GM12878 (cell line): ENCODE measurements around the gene TOX4. TPM values are rescaled to one million over a fixed set of nuclear protein-coding genes. Genes with fewer than 3 reads are reported as not detected.
A peak's percentile ranks its signal among the peaks of the same experiment; 100 is the strongest.

ENCODE experiments used
- ATAC-seq: fragments of 200-7000 bp; cut with Tn5 transposase; 3 replicates; pipeline ENCODE4 v1.9.1; 2020; ENCODE audit warnings: mild to moderate bottlenecking, moderate library complexity
- Bru-seq: library from RNA; stranded (reverse); fragments of 400-500 nt; gene quantifications from one replicate; lab custom pipeline; 2021; lab: Mats Ljungman, UMichigan
- BruChase-seq, 2 experiments: library from RNA; stranded (reverse); fragments of 400-500 nt; gene quantifications; one replicate each; lab custom pipeline; 2021; lab: Mats Ljungman, UMichigan
- BruUV-seq: library from RNA; stranded (reverse); fragments of 400-500 nt; replicated peaks from 2 replicates; lab custom pipeline; 2021; lab: Mats Ljungman, UMichigan
- CTCF ChIA-PET: fragments of 300-600 bp; sonication (Branson Sonifier 250); formaldehyde crosslinking; extraction: SDS; loops from one replicate; lab custom pipeline; 2021; ENCODE audit warnings: inconsistent platforms; lab: Yijun Ruan, JAX
- POLR2A ChIA-PET: fragments of 350-600 bp; formaldehyde crosslinking; extraction: SDS; loops from one replicate; lab custom pipeline; 2021; ENCODE audit warnings: inconsistent platforms; lab: Charles Lee
- RAD21 ChIA-PET: fragments of 300-600 bp; sonication (Branson Sonifier 250); formaldehyde crosslinking; loops from one replicate; lab custom pipeline; 2023; ENCODE audit warnings: antibody characterized with exemption; ENCODE audit not compliant: unreplicated experiment; lab: Charles Lee
- SMC1A ChIA-PET: fragments of 300-600 bp; sonication (Branson Sonifier 250); formaldehyde crosslinking; loops from one replicate; lab custom pipeline; 2023; ENCODE audit not compliant: unreplicated experiment, uncharacterized antibody; lab: Charles Lee
- DNase-seq: peaks from one replicate; pipeline ENCODE4 v3.0.0-alpha.2; 2011; ENCODE audit warnings: low read depth, low spot score
- FAIRE-seq: peaks from 3 replicates; lab custom pipeline; 2011; peaks lifted over from hg19 to GRCh38; lab: Jason Lieb, UNC
- H2AFZ ChIP-seq: 2 replicates; pipeline ENCODE4 v1.6.0; 2011; ENCODE audit warnings: low read depth, low read length, control low read depth; ENCODE audit not compliant: control insufficient read depth
- H3K27ac ChIP-seq: 2 replicates; pipeline ENCODE4 v1.5.1; 2011; ENCODE audit warnings: control low read depth; ENCODE audit not compliant: control insufficient read depth, insufficient read depth
- H3K27me3 ChIP-seq, 2 experiments: replicated peaks in 1 of 2; 2 replicates each; pipeline versions ENCODE4 v1.6.0 to v1.6.1; 2011; ENCODE audit warnings: low read length in 1 of 2; ENCODE audit not compliant: control insufficient read depth in 2 of 2, insufficient read depth in 2 of 2
- H3K36me3 ChIP-seq, 2 experiments: 2 replicates each; pipeline ENCODE4 v1.5.1; 2011; ENCODE audit warnings: low read length in 1 of 2; ENCODE audit not compliant: control insufficient read depth in 2 of 2, insufficient read depth in 2 of 2
- H3K4me1 ChIP-seq: 2 replicates; pipeline ENCODE4 v1.6.1; 2011; ENCODE audit warnings: mild to moderate bottlenecking, low read length, moderate library complexity, mixed read lengths; ENCODE audit not compliant: control insufficient read depth, insufficient read depth
- H3K4me2 ChIP-seq: 2 replicates; pipeline ENCODE4 v1.6.0; 2011; ENCODE audit warnings: control low read depth; ENCODE audit not compliant: control insufficient read depth, insufficient read depth
- H3K4me3 ChIP-seq: fragments of 200-600 bp; sonication (generic); 2 replicates; pipeline ENCODE4 v1.5.1; 2016
- H3K79me2 ChIP-seq: 2 replicates; pipeline ENCODE4 v1.6.0; 2011; ENCODE audit warnings: low read length; ENCODE audit not compliant: control insufficient read depth, insufficient read depth
- H3K9ac ChIP-seq: 2 replicates; pipeline ENCODE4 v1.8.0; 2011; ENCODE audit warnings: low read length, control low read depth, mixed read lengths; ENCODE audit not compliant: control insufficient read depth, insufficient read depth
- H3K9me3 ChIP-seq: replicated peaks from 3 replicates; pipeline ENCODE4 v1.5.1; 2011; ENCODE audit warnings: mild to moderate bottlenecking, low read length; ENCODE audit not compliant: control insufficient read depth, insufficient read depth
- H4K20me1 ChIP-seq: 2 replicates; pipeline ENCODE4 v1.6.0; 2011; ENCODE audit not compliant: control insufficient read depth, insufficient read depth
- ATF7 ChIP-seq: fragments of 450-650 bp; IDR thresholded peaks from 2 replicates; pipeline ENCODE4 v1.6.1; 2016; ENCODE audit warnings: low read depth, mild to moderate bottlenecking
- FOS ChIP-seq: IDR thresholded peaks from 3 replicates; pipeline ENCODE4 v1.6.1; 2011; ENCODE audit warnings: borderline replicate concordance; ENCODE audit not compliant: insufficient read length; ENCODE audit errors: extremely low read depth
- IKZF2 ChIP-seq, 2 experiments: fragments of 450-650 bp; IDR thresholded peaks; 2 replicates each; pipeline ENCODE4 v1.6.1; 2017; ENCODE audit warnings: mild to moderate bottlenecking in 2 of 2, moderate library complexity in 2 of 2
- IRF4 ChIP-seq: IDR thresholded peaks from 2 replicates; pipeline ENCODE4 v1.6.1; 2011; ENCODE audit warnings: low read depth, low read length
- MTA2 ChIP-seq: fragments of 450-650 bp; IDR thresholded peaks from 2 replicates; pipeline ENCODE4 v1.6.1; 2016; ENCODE audit warnings: low read depth, mild to moderate bottlenecking, moderate library complexity
- NFYA ChIP-seq: IDR thresholded peaks from 2 replicates; pipeline ENCODE4 v1.6.1; 2011; ENCODE audit warnings: low read depth, mild to moderate bottlenecking, low read length, improper control_type of control experiment, borderline replicate concordance
- POLR2AphosphoS5 ChIP-seq: IDR thresholded peaks from 2 replicates; pipeline ENCODE4 v1.6.1; 2011; ENCODE audit warnings: mild to moderate bottlenecking, low read length, inconsistent platforms
- SMAD1 ChIP-seq: fragments of 450-650 bp; IDR thresholded peaks from 2 replicates; pipeline ENCODE4 v1.6.1; 2018; ENCODE audit warnings: mild to moderate bottlenecking, low read depth; ENCODE audit not compliant: partially characterized antibody
- TAF1 ChIP-seq: IDR thresholded peaks from 2 replicates; pipeline ENCODE4 v1.6.1; 2011; ENCODE audit warnings: mild to moderate bottlenecking, low read depth, low read length, borderline replicate concordance
- TARDBP ChIP-seq: IDR thresholded peaks from 2 replicates; pipeline ENCODE4 v1.6.1; 2016; ENCODE audit warnings: borderline replicate concordance
- ZNF217 ChIP-seq: fragments of 450-650 bp; IDR thresholded peaks from 2 replicates; pipeline ENCODE4 v1.6.1; 2017; ENCODE audit warnings: antibody characterized with exemption, mild to moderate bottlenecking
- whole genome bisulfite sequencing: methylation state at CpG from one replicate; pipeline ENCODE4 v1.1.6; 2016; ENCODE audit warnings: low lambda C conversion rate; ENCODE audit not compliant: insufficient replicate concordance, insufficient coverage; ENCODE audit errors: missing lambda C conversion rate; 5-methylcytosine and 5-hydroxymethylcytosine counted together
- in situ Hi-C: fragments of 300-500 bp; cut with MboI; formaldehyde crosslinking; loops from 9 replicates; pipeline ENCODE4 v1.14.3; 2018; ENCODE audit warnings: mixed read lengths
- intact Hi-C: fragments of 100-400 bp; cut with micrococcal nuclease; formaldehyde crosslinking; loops from one replicate; pipeline ENCODE4 v1.14.2; 2022; ENCODE audit not compliant: unreplicated experiment
- long read RNA-seq, 2 experiments: library from polyadenylated mRNA; unstranded; transcript quantifications; one replicate each; pipeline ENCODE4 v2.0.0, GENCODE V29; 2019 to 2020
- polyA minus RNA-seq, 3 experiments: library from RNA; depleted of rRNA, polyadenylated mRNA; stranded (reverse); fragments of >200 nt; gene quantifications; 2 replicates each; pipeline ENCODE4 v1.2.3, GENCODE V29; 2011
- polyA plus RNA-seq, 11 experiments: library from polyadenylated mRNA; depleted of rRNA in 4 of 11; unstranded in 6 of 11; stranded (reverse) in 5 of 11; fragments of >200 nt; fragmentation: Nextera tagmentation in 4 of 11; fragmentation: Illumina TruSeq in 1 of 11; extraction: Ambion mirVana in 4 of 11; extraction: Trizol in 1 of 11; gene quantifications; 1 replicate in 1 of 11; 2 replicates in 10 of 11; pipeline versions ENCODE4 v1.2.1 to v1.2.3, GENCODE V29; 2011 to 2016; ENCODE audit warnings: inconsistent platforms in 2 of 11, missing spikeins in 2 of 11, low read depth in 1 of 11
- total RNA-seq, 4 experiments: library from RNA; depleted of rRNA in 3 of 4; stranded (reverse); fragments of >200 nt in 3 of 4; fragmentation: Illumina TruSeq in 1 of 4; extraction: Trizol in 1 of 4; gene quantifications; 2 replicates each; pipeline versions ENCODE4 v1.2.1 to v1.2.3, GENCODE V29; 2013 to 2021
- TF ChIP-seq, protein P1 (sequence below): fragments of 450-650 bp; IDR thresholded peaks from 2 replicates; pipeline ENCODE4 v1.6.1; 2017; ENCODE audit warnings: low read depth, mild to moderate bottlenecking, moderate library complexity
- TF ChIP-seq, protein P2 (sequence below): fragments of 450-650 bp; IDR thresholded peaks from 2 replicates; pipeline ENCODE4 v1.6.1; 2016; ENCODE audit warnings: mild to moderate bottlenecking

The TOX4 gene
- total RNA-seq (2013; cell fraction: nucleolus; rRNA removed), result 49.4 and 57.4 TPM in 2 replicates
- total RNA-seq (2014; rRNA removed) (17.1 and 18.4 TPM in 2 replicates), total RNA-seq (2014; rRNA removed; fragmentation: Illumina TruSeq; extraction: Trizol) (26.0 and 27.4 TPM in 2 replicates), total RNA-seq (2021) (53.8 and 55.5 TPM in 2 replicates), polyA plus RNA-seq (2011; rRNA removed) (70.3 and 113 TPM in 2 replicates), polyA plus RNA-seq (2014; fragmentation: Illumina TruSeq; extraction: Trizol) (59.8 and 74.8 TPM in 2 replicates), polyA plus RNA-seq (2014; fragmentation: Nextera tagmentation; extraction: Ambion mirVana) (10 to 100 TPM; 54.7 to 55.5 TPM), polyA plus RNA-seq (2014; rRNA removed) (53.1 and 54.8 TPM in 2 replicates), polyA plus RNA-seq (2016; fragmentation: Nextera tagmentation; extraction: Ambion mirVana) (10 to 100 TPM; 54.8 to 57.8 TPM), polyA minus RNA-seq (2011; rRNA and poly(A)+ RNA removed) (103 and 114 TPM in 2 replicates), Bru-seq, nascent RNA (percentile 88 among the genes with signal in this experiment), BruChase-seq, experiment 1, labeled RNA remaining after a 6-hour chase (percentile 91 among the genes with signal in this experiment), BruChase-seq, experiment 2, labeled RNA remaining after a 2-hour chase (percentile 90 among the genes with signal in this experiment)
- polyA plus RNA-seq (2011; ENCODE audit: low read depth), result 58.9 TPM
- 88.9 and 111 TPM in 2 replicates for polyA plus RNA-seq (2011; cell fraction: cytosol; rRNA removed)
- 61.4 and 80.7 TPM in 2 replicates for polyA plus RNA-seq (2011; cell fraction: nucleus; rRNA removed)
- 39.8 and 70.7 TPM in 2 replicates for polyA plus RNA-seq (2012)
- polyA minus RNA-seq (2011; cell fraction: cytosol; rRNA and poly(A)+ RNA removed), result 15.1 and 27.9 TPM in 2 replicates
- polyA minus RNA-seq (2011; cell fraction: nucleus; rRNA and poly(A)+ RNA removed), result 18.7 and 29.6 TPM in 2 replicates
- long read RNA-seq, experiment 1, full-length matches to known transcripts, result 40 of 54 reads
- long read RNA-seq, experiment 1, partial matches to known transcripts, result 8 of 54 reads
- long read RNA-seq, experiment 1, other reads (novel, unspliced or antisense), result 6 of 54 reads
- long read RNA-seq, experiment 2, full-length matches to known transcripts, result 23 of 53 reads
- long read RNA-seq, experiment 2, partial matches to known transcripts, result 24 of 53 reads
- long read RNA-seq, experiment 2, other reads (novel, unspliced or antisense), result 6 of 53 reads

DNA sequence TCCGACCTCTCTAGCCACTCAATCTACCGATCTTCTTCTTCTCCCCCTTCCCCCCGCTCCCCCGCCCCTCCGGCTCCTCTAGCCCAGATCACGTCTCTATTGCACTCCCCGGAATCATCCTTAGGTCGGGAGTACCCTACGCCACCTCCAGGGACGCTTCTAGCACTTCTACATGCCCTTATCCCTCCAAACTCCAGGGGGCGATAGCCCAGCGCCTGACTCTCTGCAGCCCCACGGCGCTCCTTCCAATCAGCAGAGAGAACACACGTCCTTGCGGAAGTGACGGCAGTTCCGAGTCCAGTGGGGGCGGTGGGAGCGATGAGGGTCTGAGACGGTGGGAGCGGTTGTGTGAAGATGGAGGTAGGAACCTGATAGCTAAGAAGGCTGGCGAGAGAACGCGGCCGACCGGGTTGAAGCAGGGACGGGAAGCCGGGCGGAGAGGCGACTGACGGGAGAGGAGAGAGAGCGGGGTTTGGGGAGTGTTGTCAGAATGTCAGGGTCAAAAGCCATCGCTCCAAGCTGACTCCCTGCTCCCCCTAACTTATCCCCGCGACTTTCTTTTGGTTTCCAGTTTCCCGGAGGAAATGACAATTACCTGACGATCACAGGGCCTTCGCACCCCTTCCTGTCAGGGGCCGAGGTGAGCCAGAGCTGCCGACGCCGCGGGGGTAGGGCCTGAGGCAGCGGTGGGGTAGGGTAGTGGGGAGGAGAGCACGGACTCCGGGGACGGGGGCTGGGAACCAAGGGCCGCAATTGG, at the start of gene TOX4, which contains the start of gene RAB2B:
TSS of gene TOX4 (plus strand) at position 271 of the 757 bp plus-strand sequence. CDS start at position 355, 84 bp downstream.
TSS of gene RAB2B (minus strand) at position 35 of the 757 bp plus-strand sequence. CDS start 87 bp downstream, outside the sequence.
- WGBS, result 2% methylated on average over 47 of the region's 49 CpGs
- ChIA-PET POLR2A (interaction anchor here (0.6 to 2.6 kb wide), 9 partner anchors 18 to 69 kb away, joined by 3 to 7 read pairs (median 5); partner anchors contain the start of genes CHD8, METTL3 and SALL2), SMC1A (interaction anchor here (0.7 to 4.1 kb wide), 12 partner anchors 11 to 207 kb away, joined by 3 to 19 read pairs (median 4); partner anchors contain the start of genes METTL3 and SALL2), RAD21 (interaction anchor here (0.6 to 1.7 kb wide), 8 partner anchors 21 to 233 kb away, joined by 3 to 6 read pairs (median 4); partner anchors contain the start of genes CHD8 and SALL2), CTCF (interaction anchor here (0.6 to 4.0 kb wide), 15 partner anchors 11 to 465 kb away, joined by 3 to 31 read pairs (median 4); partner anchors contain the start of genes CHD8 and METTL3)
- H2AFZ ChIP-seq, result peak within 1 kb of the TSS; percentile 88
- H3K4me2 ChIP-seq, result peak within 1 kb of the TSS; percentile 88
- H3K4me3 ChIP-seq, result peak within 1 kb of the TSS; percentile 99
- DNase-seq (peak; percentile 94), ATAC-seq (peak; percentile 98), FAIRE-seq (peak; percentile 94)
- no peaks in the 10 kb centered on the region for H4K20me1 ChIP-seq
- no peaks in the 10 kb centered on the region for H3K27me3 ChIP-seq
- H3K4me1 ChIP-seq, result peaks cover 5% of the 10 kb centered on the region
- peak within 1 kb of the TSS; percentile 77 for H3K27ac ChIP-seq
- H3K79me2 ChIP-seq, result peaks cover 27% of the 10 kb centered on the region
- H3K36me3 ChIP-seq, result peaks cover 0 to 3% of the 10 kb centered on the region in 2 experiments; a peak in 1 of 4 replicates
- no TSS peak for BruUV-seq
- intact Hi-C loops, result loop anchor here (1.0 kb wide), 2 partner anchors 21 to 40 kb away; partner anchors contain the start of gene CHD8
- in situ Hi-C loops, result no loop called here
- H3K9ac ChIP-seq, result peak within 1 kb of the TSS; percentile 82
- no peaks in the 10 kb centered on the region for H3K9me3 ChIP-seq
- 0 out of 2 replicates have a peak, but pooled peaks have one; percentile 10 for TF ChIP-seq IRF4
- TF ChIP-seq ZNF217, result no peak
- TF ChIP-seq NFYA, result peak; percentile 25; the same call in 1 of the 2 replicates
- 0 out of 2 replicates have a peak, but pooled peaks have one; percentile 20 for TF ChIP-seq TARDBP
- peak; percentile 84 for TF ChIP-seq POLR2AphosphoS5
- TF ChIP-seq TAF1, result peak; percentile 57
- TF ChIP-seq, protein P1, sequence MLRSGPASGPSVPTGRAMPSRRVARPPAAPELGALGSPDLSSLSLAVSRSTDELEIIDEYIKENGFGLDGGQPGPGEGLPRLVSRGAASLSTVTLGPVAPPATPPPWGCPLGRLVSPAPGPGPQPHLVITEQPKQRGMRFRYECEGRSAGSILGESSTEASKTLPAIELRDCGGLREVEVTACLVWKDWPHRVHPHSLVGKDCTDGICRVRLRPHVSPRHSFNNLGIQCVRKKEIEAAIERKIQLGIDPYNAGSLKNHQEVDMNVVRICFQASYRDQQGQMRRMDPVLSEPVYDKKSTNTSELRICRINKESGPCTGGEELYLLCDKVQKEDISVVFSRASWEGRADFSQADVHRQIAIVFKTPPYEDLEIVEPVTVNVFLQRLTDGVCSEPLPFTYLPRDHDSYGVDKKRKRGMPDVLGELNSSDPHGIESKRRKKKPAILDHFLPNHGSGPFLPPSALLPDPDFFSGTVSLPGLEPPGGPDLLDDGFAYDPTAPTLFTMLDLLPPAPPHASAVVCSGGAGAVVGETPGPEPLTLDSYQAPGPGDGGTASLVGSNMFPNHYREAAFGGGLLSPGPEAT, result peak; percentile 89
- peak; percentile 54 for TF ChIP-seq SMAD1
- TF ChIP-seq IKZF2 (IDR thresholded peaks at IDR 0.05), result peak; percentile 9 to 37; a peak in 1 of 4 replicates
- TF ChIP-seq FOS, result no peak
- TF ChIP-seq, protein P2, sequence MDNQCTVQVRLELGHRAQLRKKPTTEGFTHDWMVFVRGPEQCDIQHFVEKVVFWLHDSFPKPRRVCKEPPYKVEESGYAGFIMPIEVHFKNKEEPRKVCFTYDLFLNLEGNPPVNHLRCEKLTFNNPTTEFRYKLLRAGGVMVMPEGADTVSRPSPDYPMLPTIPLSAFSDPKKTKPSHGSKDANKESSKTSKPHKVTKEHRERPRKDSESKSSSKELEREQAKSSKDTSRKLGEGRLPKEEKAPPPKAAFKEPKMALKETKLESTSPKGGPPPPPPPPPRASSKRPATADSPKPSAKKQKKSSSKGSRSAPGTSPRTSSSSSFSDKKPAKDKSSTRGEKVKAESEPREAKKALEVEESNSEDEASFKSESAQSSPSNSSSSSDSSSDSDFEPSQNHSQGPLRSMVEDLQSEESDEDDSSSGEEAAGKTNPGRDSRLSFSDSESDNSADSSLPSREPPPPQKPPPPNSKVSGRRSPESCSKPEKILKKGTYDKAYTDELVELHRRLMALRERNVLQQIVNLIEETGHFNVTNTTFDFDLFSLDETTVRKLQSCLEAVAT, result peak; percentile 71
- peak; percentile 58; the same call in 1 of the 2 replicates for TF ChIP-seq MTA2
- TF ChIP-seq ATF7, result peak; percentile 87
